Testis (tissue), 2 donors: ENCODE data around the gene ARFGEF3.

Source experiments
- POLR2A ChIP-seq: fragments of 450-650 bp; IDR thresholded peaks from one replicate; pipeline ENCODE4 v1.6.1; 2017; ENCODE audit warnings: antibody characterized with exemption, mild to moderate bottlenecking, moderate library complexity
- TF ChIP-seq, protein P1 (sequence below), 3 experiments: fragments of 450-650 bp in 2 of 3; fragments of 200-600 bp in 1 of 3; sonication (generic) in 1 of 3; IDR thresholded peaks; one replicate each; pipeline ENCODE4 v1.5.1; 2016 to 2019; ENCODE audit warnings: antibody characterized with exemption in 3 of 3, mild to moderate bottlenecking in 2 of 3, moderate library complexity in 1 of 3

DNA sequence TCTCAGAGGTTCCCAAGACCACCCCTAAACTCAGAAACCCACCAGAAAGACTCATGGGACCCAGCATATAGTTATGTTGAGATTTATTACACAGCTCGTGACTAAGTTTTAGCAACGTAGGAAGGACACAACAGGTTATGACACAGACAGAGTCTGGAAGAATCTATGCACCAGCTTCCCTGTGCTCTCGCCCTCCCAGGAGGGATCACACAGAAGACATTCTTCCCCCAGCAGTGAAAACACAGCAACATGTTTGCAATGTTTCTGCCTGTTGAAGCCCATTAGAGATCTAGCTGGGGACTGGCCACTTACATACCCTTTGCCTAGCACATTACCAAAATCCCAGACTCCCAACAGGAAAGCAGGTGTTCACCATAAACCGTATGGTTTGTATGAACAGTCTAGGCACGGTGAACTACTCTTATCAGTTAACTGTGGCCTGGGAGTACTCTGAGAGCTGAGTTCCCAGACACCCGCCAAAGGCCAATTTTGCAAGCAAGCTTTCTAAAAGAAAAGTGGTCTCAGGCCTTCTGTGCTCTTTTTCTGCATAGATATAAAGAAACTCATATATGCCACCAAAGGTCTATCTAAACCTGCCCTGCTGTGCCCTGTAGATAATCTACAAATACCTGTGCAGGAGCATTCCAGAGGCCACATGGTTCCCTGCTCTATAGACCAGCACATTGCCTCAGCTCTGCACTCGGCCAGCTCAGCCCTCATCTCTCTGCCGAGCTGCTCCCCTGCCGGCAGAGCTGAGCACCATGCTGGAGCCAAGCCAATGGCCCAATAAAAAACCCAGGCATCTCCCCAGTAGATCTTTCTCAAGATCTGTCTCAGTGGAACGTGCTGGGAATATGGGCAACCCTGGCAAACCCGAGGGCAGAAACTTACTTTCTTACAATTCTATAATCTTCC, 146.3 kb downstream of the ARFGEF3 start:
- no peak for TF ChIP-seq POLR2A
- TF ChIP-seq, protein P1, sequence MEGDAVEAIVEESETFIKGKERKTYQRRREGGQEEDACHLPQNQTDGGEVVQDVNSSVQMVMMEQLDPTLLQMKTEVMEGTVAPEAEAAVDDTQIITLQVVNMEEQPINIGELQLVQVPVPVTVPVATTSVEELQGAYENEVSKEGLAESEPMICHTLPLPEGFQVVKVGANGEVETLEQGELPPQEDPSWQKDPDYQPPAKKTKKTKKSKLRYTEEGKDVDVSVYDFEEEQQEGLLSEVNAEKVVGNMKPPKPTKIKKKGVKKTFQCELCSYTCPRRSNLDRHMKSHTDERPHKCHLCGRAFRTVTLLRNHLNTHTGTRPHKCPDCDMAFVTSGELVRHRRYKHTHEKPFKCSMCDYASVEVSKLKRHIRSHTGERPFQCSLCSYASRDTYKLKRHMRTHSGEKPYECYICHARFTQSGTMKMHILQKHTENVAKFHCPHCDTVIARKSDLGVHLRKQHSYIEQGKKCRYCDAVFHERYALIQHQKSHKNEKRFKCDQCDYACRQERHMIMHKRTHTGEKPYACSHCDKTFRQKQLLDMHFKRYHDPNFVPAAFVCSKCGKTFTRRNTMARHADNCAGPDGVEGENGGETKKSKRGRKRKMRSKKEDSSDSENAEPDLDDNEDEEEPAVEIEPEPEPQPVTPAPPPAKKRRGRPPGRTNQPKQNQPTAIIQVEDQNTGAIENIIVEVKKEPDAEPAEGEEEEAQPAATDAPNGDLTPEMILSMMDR (IDR thresholded peaks at IDR 0.05) = no peak
